Measurements from ENCODE around the gene STPG2. TPM values are rescaled to one million over a fixed set of nuclear protein-coding genes. Genes with fewer than 3 reads are reported as not detected.

Gene STPG2
- total and polyA plus RNA-seq, 2 of the 8 experiments (the other 6 are each of a cell fraction or from before 2014, with no cell fraction given) = 0.03 TPM; not detected in 1

DNA sequence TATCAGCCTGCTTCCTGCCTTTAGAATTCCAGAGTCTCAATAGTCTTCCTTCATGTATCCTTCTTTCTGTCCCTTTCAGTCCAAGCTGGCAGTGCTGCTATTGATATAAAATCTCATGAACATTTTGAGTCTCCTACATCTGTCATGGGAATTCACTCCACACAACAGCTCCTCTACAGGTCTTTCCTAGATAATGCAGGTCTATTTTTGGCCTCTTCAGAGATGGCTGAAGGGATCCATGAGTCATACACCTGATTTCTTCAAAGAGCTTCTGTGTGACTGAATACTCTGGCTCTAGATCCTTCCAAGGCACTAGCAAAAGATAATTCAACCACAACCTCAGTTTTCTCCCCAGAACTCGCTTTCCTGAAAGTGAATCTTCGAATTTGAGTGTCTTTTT is 115.4 kb downstream of the STPG2 start:
- Histone ChIP-seq H3K4me2 (ENCODE audit: insufficient read depth in 1 of 2, low read depth in 2 of 2, low read length in 2 of 2) (no peak overlapping the region), H3K4ac (replicated peaks; ENCODE audit: insufficient read length, low read depth, low read length) (no peak overlapping the region), H2BK20ac (ENCODE audit: low read length) (no peak overlapping the region), H2BK15ac (ENCODE audit: low read length) (no peak overlapping the region), H3K23ac (ENCODE audit: insufficient read length) (no peak overlapping the region), H3K14ac (ENCODE audit: insufficient read length) (no peak overlapping the region), H2AK5ac (ENCODE audit: low read depth, low read length) (no peak overlapping the region), H3K4me3 (ENCODE audit: extremely low read depth in 1 of 4, insufficient read depth in 2 of 4, low read depth in 3 of 4, low read length in 4 of 4) (no peak overlapping the region), H3K9me3 (ENCODE audit: insufficient read depth in 2 of 2, low read depth in 1 of 2, low read length in 1 of 2) (peaks cover 7 to 10% of the 10 kb centered on the region in 2 experiments; a peak in 3 of 4 replicates), H4K5ac (ENCODE audit: insufficient read length, low read depth, low read length) (no peak overlapping the region), H4K8ac (ENCODE audit: extremely low read depth, insufficient read depth, low read length) (no peak overlapping the region), H2BK120ac (replicated peaks; ENCODE audit: low read depth, low read length) (no peak overlapping the region), H3K4me1 (replicated peaks in 1 of 4; ENCODE audit: control insufficient read depth in 3 of 4, insufficient read depth in 4 of 4, low read length in 3 of 4) (no peaks in the 10 kb centered on the region), H3K27me3 (replicated peaks in 1 of 4; ENCODE audit: control insufficient read depth in 3 of 4, extremely low read depth in 1 of 4, insufficient read depth in 3 of 4, low read length in 3 of 4) (no peaks in the 10 kb centered on the region), H2AFZ (ENCODE audit: low read length) (peak overlapping the region; percentile 74; the same call in 1 of the 2 replicates), H3K23me2 (ENCODE audit: low read depth, low read length) (no peaks in the 10 kb centered on the region), H3K56ac (replicated peaks; ENCODE audit: insufficient read length, low read depth, low read length) (no peak overlapping the region), H4K20me1 (replicated peaks in 1 of 2; ENCODE audit: control insufficient read depth in 1 of 2, insufficient read depth in 2 of 2, low read length in 2 of 2) (no peaks in the 10 kb centered on the region), H2BK12ac (ENCODE audit: low read depth, low read length) (no peak overlapping the region), H3K18ac (ENCODE audit: extremely low read depth, low read length) (no peak overlapping the region), H2BK5ac (ENCODE audit: low read depth, low read length) (no peak overlapping the region), H3K79me2 (ENCODE audit: control insufficient read depth in 1 of 2, insufficient read depth in 2 of 2, low read length in 2 of 2) (no peaks in the 10 kb centered on the region), H3K9ac (replicated peaks in 1 of 4; ENCODE audit: extremely low read depth in 1 of 4, low read depth in 3 of 4, low read length in 3 of 4) (no peak overlapping the region), H3K79me1 (ENCODE audit: low read depth, low read length) (no peaks in the 10 kb centered on the region), H4K91ac (replicated peaks; ENCODE audit: insufficient read length, low read length) (no peak overlapping the region), H3K27ac (ENCODE audit: low read depth, low read length) (no peak overlapping the region), H3K36me3 (ENCODE audit: control insufficient read depth in 2 of 4, insufficient read depth in 4 of 4, low read length in 3 of 4) (no peaks in the 10 kb centered on the region)
- ChIA-PET CTCF (ENCODE audit: partially characterized antibody) (interaction anchor here (0.5 to 3.1 kb wide), 14 partner anchors 12 to 1728 kb away, joined by 3 to 18 read pairs (median 4); no protein-coding TSS in a partner anchor), POLR2A (ENCODE audit: partially characterized antibody) (no interaction called here)
- DNase-seq (ENCODE audit: low read depth in 1 of 2, low spot score in 2 of 2) (no peak), FAIRE-seq (peak; percentile 78)
- WGBS, 2 experiments (ENCODE audit: extremely low coverage in 1 of 2, insufficient coverage in 1 of 2, insufficient read length in 1 of 2, insufficient replicate concordance in 2 of 2, low coverage in 1 of 2, low lambda C conversion rate in 2 of 2, missing lambda C conversion rate in 1 of 2) = 67% methylated on average over 2 of the region's 2 CpGs; no CpG with 5 or more reads in 1 of the 2 experiments
- TF ChIP-seq, protein P1, sequence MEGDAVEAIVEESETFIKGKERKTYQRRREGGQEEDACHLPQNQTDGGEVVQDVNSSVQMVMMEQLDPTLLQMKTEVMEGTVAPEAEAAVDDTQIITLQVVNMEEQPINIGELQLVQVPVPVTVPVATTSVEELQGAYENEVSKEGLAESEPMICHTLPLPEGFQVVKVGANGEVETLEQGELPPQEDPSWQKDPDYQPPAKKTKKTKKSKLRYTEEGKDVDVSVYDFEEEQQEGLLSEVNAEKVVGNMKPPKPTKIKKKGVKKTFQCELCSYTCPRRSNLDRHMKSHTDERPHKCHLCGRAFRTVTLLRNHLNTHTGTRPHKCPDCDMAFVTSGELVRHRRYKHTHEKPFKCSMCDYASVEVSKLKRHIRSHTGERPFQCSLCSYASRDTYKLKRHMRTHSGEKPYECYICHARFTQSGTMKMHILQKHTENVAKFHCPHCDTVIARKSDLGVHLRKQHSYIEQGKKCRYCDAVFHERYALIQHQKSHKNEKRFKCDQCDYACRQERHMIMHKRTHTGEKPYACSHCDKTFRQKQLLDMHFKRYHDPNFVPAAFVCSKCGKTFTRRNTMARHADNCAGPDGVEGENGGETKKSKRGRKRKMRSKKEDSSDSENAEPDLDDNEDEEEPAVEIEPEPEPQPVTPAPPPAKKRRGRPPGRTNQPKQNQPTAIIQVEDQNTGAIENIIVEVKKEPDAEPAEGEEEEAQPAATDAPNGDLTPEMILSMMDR (IDR thresholded peaks at IDR 0.05; ENCODE audit: control extremely low read depth in 1 of 3, insufficient read depth in 1 of 3, low read depth in 1 of 3, low read length in 3 of 3) = peak in 2 of 3 experiments; percentile 21 to 54; a peak in 2 of 4 replicates
- TF ChIP-seq, protein P2, sequence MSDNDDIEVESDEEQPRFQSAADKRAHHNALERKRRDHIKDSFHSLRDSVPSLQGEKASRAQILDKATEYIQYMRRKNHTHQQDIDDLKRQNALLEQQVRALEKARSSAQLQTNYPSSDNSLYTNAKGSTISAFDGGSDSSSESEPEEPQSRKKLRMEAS (IDR thresholded peaks at IDR 0.05) = no peak
- peak; percentile 31 to 32; a peak in 2 of 4 replicates for TF ChIP-seq RAD21 (IDR thresholded peaks at IDR 0.05 in 1 of 2, conservative IDR thresholded peaks at IDR 0.05 in 1 of 2; ENCODE audit: low read depth in 2 of 2, low read length in 2 of 2)
- TF ChIP-seq SIX5 (IDR thresholded peaks at IDR 0.05; ENCODE audit: low read depth, low read length) = no peak
- no peak for TF ChIP-seq HDAC2 (IDR thresholded peaks at IDR 0.05; ENCODE audit: borderline replicate concordance in 1 of 2, low read depth in 2 of 2, low read length in 2 of 2)
- peak; percentile 66; the same call in 1 of the 2 replicates for TF ChIP-seq JUND (IDR thresholded peaks at IDR 0.05; ENCODE audit: low read length)
- TF ChIP-seq SP4 (IDR thresholded peaks at IDR 0.05; ENCODE audit: low read length) = no peak
- no peak for TF ChIP-seq RBBP5 (IDR thresholded peaks at IDR 0.05; ENCODE audit: borderline replicate concordance, low read depth, low read length)
- no peak for TF ChIP-seq TAF7 (optimal IDR thresholded peaks at IDR 0.05; ENCODE audit: borderline replicate concordance, low read depth, low read length)
- TF ChIP-seq BACH1 (IDR thresholded peaks at IDR 0.05; ENCODE audit: low read length) = no peak
- no peak for TF ChIP-seq KDM5A (IDR thresholded peaks at IDR 0.05; ENCODE audit: low read length)

Data from H1 (cell line).